NOMO-1 (cell line): ENCODE results near the gene ABCG4.
A peak's percentile ranks its signal among the peaks of the same experiment; 100 is the strongest.
"Not testable (repeated sequence)": the region's sequence is repeated elsewhere in the genome, so short reads cannot be mapped to it uniquely, and the experiment has no call there.

Experiments
- DNase-seq, 2 experiments: peaks; one replicate each; lab custom pipeline; 2025; ENCODE audit not compliant: unreplicated experiment in 2 of 2; lab: John Stamatoyannopoulos, UW

Gene ABCG4

GRCh38 chr11:119180729-119181676 lies 32.2 kb downstream of the ABCG4 start:
- no peak for DNase-seq

GRCh38 chr11:119181677-119182412 lies 33.0 kb downstream of the ABCG4 start:
- no peak for DNase-seq

GRCh38 chr11:119184399-119184798 lies 35.5 kb downstream of the ABCG4 start:
- DNase-seq, result not testable (repeated sequence)

- DNase-seq, result no peak
These were observed 37.3 kb downstream of the ABCG4 start for GRCh38 chr11:119185981-119186634.

- DNase-seq, result no peak
These were observed 38.5 kb downstream of the ABCG4 start for GRCh38 chr11:119187123-119187892.

GRCh38 chr11:119188067-119188466 lies 39.2 kb downstream of the ABCG4 start:
- DNase-seq, result no peak

- DNase-seq, result no peak
These were observed 40.0 kb downstream of the ABCG4 start for GRCh38 chr11:119188887-119189286.

GRCh38 chr11:119189393-119189792 lies 40.5 kb downstream of the ABCG4 start:
- DNase-seq, result no peak

GRCh38 chr11:119190531-119190930 lies 41.7 kb downstream of the ABCG4 start:
- no peak for DNase-seq

- DNase-seq, result not testable (repeated sequence)
These were observed 42.4 kb downstream of the ABCG4 start for GRCh38 chr11:119191265-119191664.

GRCh38 chr11:119192111-119192510 lies 43.3 kb downstream of the ABCG4 start:
- peak; percentile 59 to 64 for DNase-seq

GRCh38 chr11:119193001-119193400 lies 44.1 kb downstream of the ABCG4 start:
- DNase-seq, result no peak

- DNase-seq, result no peak
These were observed 44.8 kb downstream of the ABCG4 start for GRCh38 chr11:119193626-119194025.

- DNase-seq, result no peak
These were observed 46.1 kb downstream of the ABCG4 start for GRCh38 chr11:119194811-119195440.

GRCh38 chr11:119195680-119196079 lies 46.8 kb downstream of the ABCG4 start:
- DNase-seq, result no peak

GRCh38 chr11:119196833-119197483 lies 48.1 kb downstream of the ABCG4 start:
- peak; percentile 65 to 97 for DNase-seq

- DNase-seq, result no peak
These were observed 50.1 kb downstream of the ABCG4 start for GRCh38 chr11:119198925-119199324.

- not testable (repeated sequence) for DNase-seq
These were observed 52.4 kb downstream of the ABCG4 start for GRCh38 chr11:119201236-119201635.

GRCh38 chr11:119202554-119202953 lies 53.7 kb downstream of the ABCG4 start:
- DNase-seq, result no peak
